HEK293 (cell line): ENCODE results near the gene APOC3.

Experiments used
- CTCF ChIA-PET: fragments of 350-600 bp; formaldehyde crosslinking; extraction: SDS; loops from one replicate; lab custom pipeline; 2021; ENCODE audit warnings: antibody characterized with exemption; lab: Yijun Ruan, JAX
- POLR2A ChIA-PET: fragments of 300-600 bp; formaldehyde crosslinking; extraction: SDS; loops from one replicate; lab custom pipeline; 2020; ENCODE audit warnings: antibody characterized with exemption, inconsistent platforms; lab: Yijun Ruan, JAX
- H3K27ac ChIP-seq: fragments of 200-500 bp; sonication (Bioruptor generic); 2 replicates; pipeline ENCODE4 v1.5.1; 2014; ENCODE audit warnings: low read depth, low read length, control low read depth, inconsistent platforms; ENCODE audit errors: extremely low read depth
- H3K36me3 ChIP-seq, 2 experiments: fragments of 200-500 bp in 1 of 2; sonication (Bioruptor generic) in 1 of 2; 1 replicate in 1 of 2; 2 replicates in 1 of 2; pipeline ENCODE4 v1.5.1; 2014 to 2017; ENCODE audit warnings: inconsistent platforms in 2 of 2, low read length in 2 of 2; ENCODE audit not compliant: control insufficient read depth in 2 of 2, insufficient read depth in 1 of 2
- H3K4me1 ChIP-seq: fragments of 200-500 bp; sonication (Bioruptor generic); 2 replicates; pipeline ENCODE4 v1.5.1; 2014; ENCODE audit warnings: mild to moderate bottlenecking, low read length, inconsistent platforms; ENCODE audit not compliant: control insufficient read depth, insufficient read depth
- H3K4me3 ChIP-seq: 2 replicates; pipeline ENCODE4 v1.5.1; 2011; ENCODE audit warnings: low read depth, mild to moderate bottlenecking, control low read depth, low read length, moderate library complexity
- H3K9me3 ChIP-seq: fragments of 200-500 bp; sonication (Bioruptor generic); 2 replicates; pipeline ENCODE4 v1.5.1; 2014; ENCODE audit warnings: low read depth, low read length, inconsistent platforms; ENCODE audit not compliant: control insufficient read depth, insufficient read depth
- ATF2 ChIP-seq: fragments of 450-650 bp; formaldehyde crosslinking; IDR thresholded peaks from 2 replicates; pipeline ENCODE4 v1.5.1; 2016; ENCODE audit warnings: missing biosample characterization, missing genetic modification characterization, low read depth
- PRDM10 ChIP-seq: fragments of 450-650 bp; formaldehyde crosslinking; IDR thresholded peaks from 2 replicates; pipeline ENCODE4 v1.5.1; 2016; ENCODE audit warnings: missing biosample characterization, missing genetic modification characterization
- ZBTB21 ChIP-seq: fragments of 450-650 bp; formaldehyde crosslinking; IDR thresholded peaks from 2 replicates; pipeline ENCODE4 v1.5.1; 2017; ENCODE audit warnings: missing biosample characterization, missing genetic modification characterization
- ZBTB8A ChIP-seq: fragments of 450-650 bp; formaldehyde crosslinking; IDR thresholded peaks from 2 replicates; pipeline ENCODE4 v1.5.1; 2016; ENCODE audit warnings: missing biosample characterization, missing genetic modification characterization
- ZNF10 ChIP-seq: fragments of 450-650 bp; formaldehyde crosslinking; IDR thresholded peaks from 2 replicates; pipeline ENCODE4 v1.5.1; 2017; ENCODE audit warnings: missing biosample characterization, missing genetic modification characterization
- ZNF132 ChIP-seq: fragments of 450-650 bp; formaldehyde crosslinking; IDR thresholded peaks from 2 replicates; pipeline ENCODE4 v1.5.1; 2017; ENCODE audit warnings: missing biosample characterization, missing genetic modification characterization, borderline replicate concordance
- ZNF146 ChIP-seq: fragments of 450-650 bp; formaldehyde crosslinking; IDR thresholded peaks from 2 replicates; pipeline ENCODE4 v1.5.1; 2016; ENCODE audit warnings: missing biosample characterization, missing genetic modification characterization
- ZNF155 ChIP-seq: fragments of 450-650 bp; formaldehyde crosslinking; IDR thresholded peaks from 2 replicates; pipeline ENCODE4 v1.5.1; 2016; ENCODE audit warnings: missing biosample characterization, missing genetic modification characterization
- ZNF184 ChIP-seq: fragments of 450-650 bp; IDR thresholded peaks from 2 replicates; pipeline ENCODE4 v1.5.1; 2018; ENCODE audit warnings: missing biosample characterization, mild to moderate bottlenecking, missing genetic modification characterization
- ZNF2 ChIP-seq: fragments of 450-650 bp; formaldehyde crosslinking; IDR thresholded peaks from 2 replicates; pipeline ENCODE4 v1.5.1; 2016; ENCODE audit warnings: missing biosample characterization, missing genetic modification characterization
- ZNF214 ChIP-seq: fragments of 450-650 bp; formaldehyde crosslinking; IDR thresholded peaks from 2 replicates; pipeline ENCODE4 v1.5.1; 2017; ENCODE audit warnings: missing biosample characterization, mild to moderate bottlenecking, missing genetic modification characterization, borderline replicate concordance
- ZNF416 ChIP-seq: fragments of 450-650 bp; formaldehyde crosslinking; IDR thresholded peaks from 2 replicates; pipeline ENCODE4 v1.5.1; 2016; ENCODE audit warnings: missing biosample characterization, missing genetic modification characterization
- ZNF600 ChIP-seq: fragments of 450-650 bp; formaldehyde crosslinking; IDR thresholded peaks from 2 replicates; pipeline ENCODE4 v1.5.1; 2016; ENCODE audit warnings: missing biosample characterization, missing genetic modification characterization
- ZNF785 ChIP-seq: fragments of 450-650 bp; formaldehyde crosslinking; IDR thresholded peaks from 2 replicates; pipeline ENCODE4 v1.5.1; 2016; ENCODE audit warnings: missing biosample characterization, missing genetic modification characterization
- ZSCAN4 ChIP-seq: fragments of 450-650 bp; formaldehyde crosslinking; IDR thresholded peaks from 2 replicates; pipeline ENCODE4 v1.5.1; 2017; ENCODE audit warnings: missing biosample characterization, missing genetic modification characterization
- ZSCAN5A ChIP-seq: fragments of 450-650 bp; formaldehyde crosslinking; IDR thresholded peaks from 2 replicates; pipeline ENCODE4 v1.5.1; 2016; ENCODE audit warnings: missing biosample characterization, missing genetic modification characterization
- TF ChIP-seq, protein P1 (sequence below): fragments of 450-650 bp; formaldehyde crosslinking; IDR thresholded peaks from 2 replicates; pipeline ENCODE4 v1.5.1; 2016; ENCODE audit warnings: missing biosample characterization, missing genetic modification characterization
- TF ChIP-seq, protein P2 (sequence below): fragments of 450-650 bp; formaldehyde crosslinking; IDR thresholded peaks from 2 replicates; pipeline ENCODE4 v1.5.1; 2016; ENCODE audit warnings: missing biosample characterization, missing genetic modification characterization

Gene APOC3

GRCh38 chr11:116831790-116832349 lies 2.2 kb downstream of the APOC3 start (continued):
- TF ChIP-seq PRDM10 (tag by site-specific recombination), result no peak
- TF ChIP-seq ZBTB21 (tag by site-specific recombination), result no peak
- TF ChIP-seq ZNF2 (tag by site-specific recombination), result no peak
- no peak for TF ChIP-seq ZSCAN5A

- ChIA-PET POLR2A (no interaction called here), CTCF (interaction anchor here (0.6 to 2.2 kb wide), 3 partner anchors 17 to 86 kb away, joined by 3 to 14 read pairs (median 3); partner anchors contain the start of gene APOA5)
- no peak for TF ChIP-seq ZNF155 (tag by site-specific recombination)
- TF ChIP-seq ZNF214, result no peak
- TF ChIP-seq, protein P1, sequence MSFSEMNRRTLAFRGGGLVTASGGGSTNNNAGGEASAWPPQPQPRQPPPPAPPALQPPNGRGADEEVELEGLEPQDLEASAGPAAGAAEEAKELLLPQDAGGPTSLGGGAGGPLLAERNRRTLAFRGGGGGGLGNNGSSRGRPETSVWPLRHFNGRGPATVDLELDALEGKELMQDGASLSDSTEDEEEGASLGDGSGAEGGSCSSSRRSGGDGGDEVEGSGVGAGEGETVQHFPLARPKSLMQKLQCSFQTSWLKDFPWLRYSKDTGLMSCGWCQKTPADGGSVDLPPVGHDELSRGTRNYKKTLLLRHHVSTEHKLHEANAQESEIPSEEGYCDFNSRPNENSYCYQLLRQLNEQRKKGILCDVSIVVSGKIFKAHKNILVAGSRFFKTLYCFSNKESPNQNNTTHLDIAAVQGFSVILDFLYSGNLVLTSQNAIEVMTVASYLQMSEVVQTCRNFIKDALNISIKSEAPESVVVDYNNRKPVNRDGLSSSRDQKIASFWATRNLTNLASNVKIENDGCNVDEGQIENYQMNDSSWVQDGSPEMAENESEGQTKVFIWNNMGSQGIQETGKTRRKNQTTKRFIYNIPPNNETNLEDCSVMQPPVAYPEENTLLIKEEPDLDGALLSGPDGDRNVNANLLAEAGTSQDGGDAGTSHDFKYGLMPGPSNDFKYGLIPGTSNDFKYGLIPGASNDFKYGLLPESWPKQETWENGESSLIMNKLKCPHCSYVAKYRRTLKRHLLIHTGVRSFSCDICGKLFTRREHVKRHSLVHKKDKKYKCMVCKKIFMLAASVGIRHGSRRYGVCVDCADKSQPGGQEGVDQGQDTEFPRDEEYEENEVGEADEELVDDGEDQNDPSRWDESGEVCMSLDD (tag by site-specific recombination), result no peak
- TF ChIP-seq ZNF146, result no peak
- no peak for TF ChIP-seq ZNF184 (tag by site-specific recombination)
- Histone ChIP-seq H3K27ac (no peak overlapping the region), H3K4me1 (no peaks in the 10 kb centered on the region), H3K4me3 (no peak overlapping the region), H3K9me3 (no peaks in the 10 kb centered on the region), H3K36me3 (no peaks in the 10 kb centered on the region)
These were observed 2.9 kb downstream of the APOC3 start for GRCh38 chr11:116832350-116833290.

DNA sequence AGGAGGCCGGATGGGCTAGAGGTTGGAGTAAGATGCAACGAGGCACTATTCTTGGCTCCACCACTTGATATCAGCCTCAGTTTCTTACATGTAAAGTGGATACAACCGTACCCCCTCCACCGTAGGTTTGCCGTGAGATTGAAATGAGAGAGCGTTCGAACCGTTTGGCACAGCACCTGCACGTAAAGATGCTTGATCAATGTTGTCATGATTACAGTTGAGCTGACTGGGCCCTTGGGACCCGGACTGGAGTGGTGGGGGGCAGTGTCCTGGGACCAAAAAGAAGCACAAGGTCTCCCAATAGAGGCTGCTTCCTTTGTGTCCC lies 3.7 kb downstream of the APOC3 start:
- no peaks in the 10 kb centered on the region for H3K9me3 ChIP-seq
- no peak overlapping the region for H3K4me3 ChIP-seq
- ChIA-PET CTCF (interaction anchor here (1.1 to 2.2 kb wide), 2 partner anchors 43 to 87 kb away, joined by 3 to 14 read pairs; partner anchors contain the start of gene APOA5), POLR2A (no interaction called here)
- H3K27ac ChIP-seq, result no peak overlapping the region
- H3K4me1 ChIP-seq, result no peaks in the 10 kb centered on the region
- H3K36me3 ChIP-seq, result no peaks in the 10 kb centered on the region
- TF ChIP-seq ZSCAN4 (tag by site-specific recombination) (no peak), ZNF600 (tag by site-specific recombination) (no peak), ZSCAN5A (no peak), ZNF10 (no peak), ZNF416 (no peak), ATF2 (no peak), ZNF132 (tag by site-specific recombination) (no peak), ZNF785 (no peak), ZBTB8A (tag by site-specific recombination) (no peak)
- TF ChIP-seq, protein P2, sequence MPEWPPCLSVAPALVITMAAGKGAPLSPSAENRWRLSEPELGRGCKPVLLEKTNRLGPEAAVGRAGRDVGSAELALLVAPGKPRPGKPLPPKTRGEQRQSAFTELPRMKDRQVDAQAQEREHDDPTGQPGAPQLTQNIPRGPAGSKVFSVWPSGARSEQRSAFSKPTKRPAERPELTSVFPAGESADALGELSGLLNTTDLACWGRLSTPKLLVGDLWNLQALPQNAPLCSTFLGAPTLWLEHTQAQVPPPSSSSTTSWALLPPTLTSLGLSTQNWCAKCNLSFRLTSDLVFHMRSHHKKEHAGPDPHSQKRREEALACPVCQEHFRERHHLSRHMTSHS, result no peak
